Measurements from ENCODE around the gene RHBDL3. TPM values are rescaled to one million over a fixed set of nuclear protein-coding genes. Genes with fewer than 3 reads are reported as not detected.
A peak's percentile ranks its signal among the peaks of the same experiment; 100 is the strongest.

The RHBDL3 gene, protein sequence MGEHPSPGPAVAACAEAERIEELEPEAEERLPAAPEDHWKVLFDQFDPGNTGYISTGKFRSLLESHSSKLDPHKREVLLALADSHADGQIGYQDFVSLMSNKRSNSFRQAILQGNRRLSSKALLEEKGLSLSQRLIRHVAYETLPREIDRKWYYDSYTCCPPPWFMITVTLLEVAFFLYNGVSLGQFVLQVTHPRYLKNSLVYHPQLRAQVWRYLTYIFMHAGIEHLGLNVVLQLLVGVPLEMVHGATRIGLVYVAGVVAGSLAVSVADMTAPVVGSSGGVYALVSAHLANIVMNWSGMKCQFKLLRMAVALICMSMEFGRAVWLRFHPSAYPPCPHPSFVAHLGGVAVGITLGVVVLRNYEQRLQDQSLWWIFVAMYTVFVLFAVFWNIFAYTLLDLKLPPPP
- total RNA-seq (not detected in 2 replicates), polyA plus RNA-seq (not detected in 2 replicates), polyA minus RNA-seq (not detected in 2 replicates)
- 0.02 TPM for total RNA-seq (2013)

DNA sequence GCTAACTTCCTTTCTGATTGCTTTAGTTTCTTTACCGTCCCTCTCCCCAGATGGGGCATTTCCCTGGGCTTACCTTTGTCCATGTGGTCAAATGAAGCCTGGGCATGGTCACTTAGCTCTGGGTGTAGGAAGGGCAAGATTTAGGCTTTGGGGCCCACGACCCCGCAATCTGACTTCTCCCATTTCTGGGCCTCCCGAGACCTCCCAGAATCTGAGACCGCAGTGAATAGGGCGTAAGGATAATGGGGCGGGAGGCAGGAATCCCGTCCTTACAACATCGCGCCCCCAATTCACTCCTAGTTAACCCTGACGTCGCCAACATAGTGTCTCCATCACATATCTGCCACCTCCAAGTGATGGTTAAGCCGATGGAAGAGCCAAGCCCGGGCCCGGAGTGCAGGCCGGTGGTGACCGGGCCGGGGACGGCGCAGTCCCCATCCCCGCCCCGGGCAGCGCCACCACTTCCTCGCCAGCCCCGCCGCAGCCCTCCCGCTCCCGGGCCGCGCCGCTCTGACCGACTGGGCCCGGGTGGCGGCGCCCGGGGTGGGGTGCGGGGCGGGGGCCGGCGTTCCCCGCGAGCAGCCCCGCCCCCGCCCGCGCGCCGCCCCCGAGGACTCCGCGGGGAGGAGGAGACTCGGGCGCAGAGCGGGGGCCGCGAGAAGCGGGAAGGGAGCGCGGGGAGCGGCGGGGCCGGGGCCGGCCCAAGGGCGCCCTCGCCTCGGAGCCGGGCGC is at the start of gene RHBDL3:
Gene RHBDL3 (plus strand): TSS at position 641 of the 732 bp plus-strand sequence. CDS start 358 bp downstream, outside the sequence.
- H2AFZ ChIP-seq (ENCODE audit: insufficient read depth, low read depth, low read length, poor library complexity, severe bottlenecking), result peak within 1 kb of the TSS; percentile 68
- intact Hi-C loops (cut with micrococcal nuclease), result no loop called here
- WGBS (ENCODE audit: insufficient coverage), result 3% methylated on average over 64 of the region's 68 CpGs

More for the DNA sequence above, at the start of gene RHBDL3:
- Mint-ChIP-seq H3K27me3 (peaks cover 77% of the 10 kb centered on the region), H3K4me3 (peak within 1 kb of the TSS; percentile 84), H3K4me1 (peaks cover 17% of the 10 kb centered on the region), H3K27ac (peak within 1 kb of the TSS; percentile 37), H3K9me3 (ENCODE audit: insufficient read depth) (no peaks in the 10 kb centered on the region)
- Histone ChIP-seq H3K36me3 (replicated peaks in 1 of 2; ENCODE audit: control extremely low read depth in 1 of 2, control insufficient read depth in 1 of 2, extremely low read depth in 1 of 2, insufficient read depth in 2 of 2, low read length in 1 of 2) (no peaks in the 10 kb centered on the region), H3K27ac (ENCODE audit: low read length in 2 of 2) (no peak within 1 kb of the TSS), H3K4me2 (replicated peaks; ENCODE audit: low read depth, low read length, poor library complexity, severe bottlenecking) (peak within 1 kb of the TSS; percentile 98), H4K20me1 (ENCODE audit: control insufficient read depth, insufficient read depth, low read length, poor library complexity, severe bottlenecking) (no peaks in the 10 kb centered on the region), H3K4me1 (ENCODE audit: control insufficient read depth in 2 of 2, insufficient read depth in 2 of 2, low read length in 2 of 2) (peaks cover 24 to 30% of the 10 kb centered on the region in 2 donors), H3K9ac (ENCODE audit: low read length) (peak within 1 kb of the TSS; percentile 66), H3K4me3 (ENCODE audit: control extremely low read depth in 1 of 5, extremely low read depth in 1 of 5, insufficient read depth in 1 of 5, low read depth in 2 of 5, low read length in 4 of 5) (peak within 1 kb of the TSS in 4 of 5 experiments; percentile 42 to 62 (median 56)), H3K9me3 (ENCODE audit: control extremely low read depth in 1 of 3, control insufficient read depth in 2 of 3, insufficient read depth in 1 of 3, low read length in 2 of 3) (peaks cover 0 to 5% (median 0%) of the 10 kb centered on the region in 3 donors), H3K79me2 (ENCODE audit: control insufficient read depth, insufficient read depth, low read length) (no peaks in the 10 kb centered on the region), H3K27me3 (replicated peaks in 1 of 4; ENCODE audit: control extremely low read depth in 1 of 4, control insufficient read depth in 3 of 4, insufficient read depth in 4 of 4, low read length in 3 of 4) (peaks cover 0 to 61% (median 43%) of the 10 kb centered on the region in 4 experiments)
- TF ChIP-seq EZH2 (IDR thresholded peaks at IDR 0.05; ENCODE audit: borderline replicate concordance, insufficient read depth, low read depth, low read length, poor library complexity, severe bottlenecking) (peak; percentile 74), CTCF (IDR thresholded peaks at IDR 0.05) (no peak)
- ChIA-PET CTCF (interaction anchor here (1.0 kb wide), 1 partner anchor 179 kb away, joined by 3 read pairs; the partner anchor contains the start of gene PSMD11), POLR2A (no interaction called here)
- ATAC-seq (ENCODE audit: low read depth) (peak; percentile 39), DNase-seq (peak; percentile 41)

Data from B cell (primary cell).